Keratinocyte (primary cell): ENCODE results near the gene ZNF423. TPM values are rescaled to one million over a fixed set of nuclear protein-coding genes. Genes with fewer than 3 reads are reported as not detected.

Source experiments
- DNase-seq: peaks from one replicate; pipeline ENCODE4 v3.0.0-alpha.2; 2011; ENCODE audit warnings: low read depth, missing footprints, low spot score
- FAIRE-seq: peaks from 2 replicates; lab custom pipeline; 2011; peaks lifted over from hg19 to GRCh38; lab: Jason Lieb, UNC
- H2AFZ ChIP-seq: 2 replicates; pipeline ENCODE4 v1.6.0; 2012; ENCODE audit warnings: low read length, control low read depth, inconsistent platforms; ENCODE audit not compliant: control insufficient read depth
- H3K27ac ChIP-seq: 2 replicates; pipeline ENCODE4 v1.5.1; 2011; ENCODE audit warnings: low read length; ENCODE audit not compliant: control insufficient read depth, insufficient read depth
- H3K27me3 ChIP-seq: 3 replicates; pipeline ENCODE4 v1.6.0; 2011; ENCODE audit warnings: low read length; ENCODE audit not compliant: control insufficient read depth, insufficient read depth; ENCODE audit errors: extremely low read depth
- H3K36me3 ChIP-seq, 2 experiments: 2 replicates in 1 of 2; 3 replicates in 1 of 2; pipeline ENCODE4 v1.5.1; 2011; ENCODE audit warnings: low read length in 2 of 2, mild to moderate bottlenecking in 1 of 2; ENCODE audit not compliant: control insufficient read depth in 2 of 2, insufficient read depth in 2 of 2; ENCODE audit errors: extremely low read depth in 1 of 2
- H3K4me1 ChIP-seq: 3 replicates; pipeline ENCODE4 v1.5.1; 2011; ENCODE audit warnings: low read length; ENCODE audit not compliant: control insufficient read depth, insufficient read depth; ENCODE audit errors: extremely low read depth
- H3K4me2 ChIP-seq: 3 replicates; pipeline ENCODE4 v1.6.0; 2011; ENCODE audit warnings: low read depth, low read length; ENCODE audit not compliant: control insufficient read depth, insufficient read depth; ENCODE audit errors: extremely low read depth
- H3K4me3 ChIP-seq, 3 experiments: fragments of 200-600 bp in 1 of 3; sonication (generic) in 1 of 3; 2 replicates in 2 of 3; 3 replicates in 1 of 3; pipeline ENCODE4 v1.5.1; 2011 to 2016; ENCODE audit warnings: low read length in 3 of 3, mild to moderate bottlenecking in 3 of 3, control low read depth in 2 of 3, inconsistent platforms in 1 of 3, low read depth in 1 of 3, mixed read lengths in 1 of 3, mixed run types in 1 of 3, moderate library complexity in 1 of 3; ENCODE audit not compliant: control insufficient read depth in 2 of 3, insufficient read depth in 2 of 3; ENCODE audit errors: extremely low read depth in 1 of 3
- H3K79me2 ChIP-seq: 2 replicates; pipeline ENCODE4 v1.6.0; 2012; ENCODE audit warnings: low read length; ENCODE audit not compliant: control insufficient read depth, insufficient read depth
- H3K9ac ChIP-seq: 3 replicates; pipeline ENCODE4 v1.6.0; 2011; ENCODE audit warnings: low read length; ENCODE audit not compliant: control insufficient read depth, insufficient read depth; ENCODE audit errors: extremely low read depth
- H3K9me1 ChIP-seq: 3 replicates; pipeline ENCODE4 v1.6.0; 2011; ENCODE audit warnings: low read length; ENCODE audit not compliant: control insufficient read depth, insufficient read depth; ENCODE audit errors: extremely low read depth
- H3K9me3 ChIP-seq: 2 replicates; pipeline ENCODE4 v1.5.1; 2012; ENCODE audit warnings: low read depth, low read length; ENCODE audit not compliant: control insufficient read depth
- H4K20me1 ChIP-seq: 3 replicates; pipeline ENCODE4 v1.6.0; 2011; ENCODE audit warnings: low read length; ENCODE audit not compliant: control insufficient read depth, insufficient read depth; ENCODE audit errors: extremely low read depth
- CTCF ChIP-seq, 3 experiments: IDR thresholded peaks in 1 of 3; conservative IDR thresholded peaks in 1 of 3; optimal IDR thresholded peaks in 1 of 3; 2 replicates in 2 of 3; 3 replicates in 1 of 3; pipeline versions ENCODE3 to v1.5.1; 2011; ENCODE audit warnings: low read length in 3 of 3, mild to moderate bottlenecking in 3 of 3, moderate library complexity in 2 of 3, control low read depth in 1 of 3, inconsistent platforms in 1 of 3; ENCODE audit not compliant: insufficient read depth in 2 of 3; ENCODE audit errors: extremely low read depth in 1 of 3
- EZH2 ChIP-seq: IDR thresholded peaks from one replicate; pipeline ENCODE4 v1.6.1; 2012; ENCODE audit warnings: inconsistent platforms, mild to moderate bottlenecking, low read length, moderate library complexity
- dilution Hi-C: fragments of 300-500 bp; cut with MboI; formaldehyde crosslinking; loops from one replicate; pipeline ENCODE4 v1.7.0; 2020; ENCODE audit warnings: low sequenced_read_pairs; ENCODE audit not compliant: extremely low pct_ligation_motif_present
- polyA plus RNA-seq, 5 experiments: library from polyadenylated mRNA; depleted of rRNA in 3 of 5; stranded (reverse) in 3 of 5; stranded (forward) in 1 of 5; unstranded in 1 of 5; fragments of >200 nt; gene quantifications; 1 replicate in 1 of 5; 2 replicates in 3 of 5; 3 replicates in 1 of 5; pipeline versions ENCODE4 v1.2.1 to v1.2.3, GENCODE V29; 2011 to 2012; ENCODE audit warnings: missing spikeins in 2 of 5, low read depth in 1 of 5, low replicate concordance in 1 of 5

Gene ZNF423
- polyA plus RNA-seq, 1 donor (not counting 4 experiments of a cell fraction or from before 2014, with no cell fraction given) = 0.05 TPM

DNA sequence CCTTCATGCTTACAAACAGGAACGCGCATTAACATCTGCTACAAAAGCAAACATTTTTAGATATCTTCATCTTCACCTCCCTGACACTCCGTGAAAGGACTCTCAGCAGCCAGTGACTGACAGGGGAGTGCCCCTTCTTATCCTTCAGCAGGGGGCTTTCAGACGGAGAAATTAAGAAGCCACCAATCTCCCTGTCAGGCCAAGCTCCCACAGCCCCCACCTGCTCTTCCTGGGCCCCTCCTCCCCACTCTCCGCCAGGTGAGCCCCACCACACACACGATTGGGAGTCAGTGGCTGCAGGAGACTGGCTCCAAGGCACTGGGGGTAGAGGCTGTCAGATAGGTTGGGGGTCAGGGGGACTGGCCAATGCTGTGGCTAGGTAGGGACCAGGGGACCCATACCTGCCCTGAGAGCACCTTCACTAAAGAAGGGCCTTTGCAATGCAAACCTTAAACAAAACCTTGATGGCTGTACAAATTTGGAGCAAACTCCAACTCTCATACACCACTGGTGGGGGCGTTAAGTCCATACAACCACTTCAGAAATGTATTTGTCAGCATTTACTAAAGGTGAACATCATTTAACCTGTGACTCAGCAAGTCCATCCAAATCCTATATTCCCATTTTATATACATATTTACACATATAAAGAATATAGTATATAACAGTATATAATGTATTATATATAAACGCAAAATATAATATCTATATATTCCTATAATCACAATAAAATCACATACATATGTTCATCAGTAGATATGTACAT is 232.2 kb downstream of the ZNF423 start:
- no peaks in the 10 kb centered on the region for H3K9me1 ChIP-seq
- no peaks in the 10 kb centered on the region for H3K9me3 ChIP-seq
- no peaks in the 10 kb centered on the region for H3K4me1 ChIP-seq
- TF ChIP-seq CTCF (optimal IDR thresholded peaks at IDR 0.05 in 1 of 3, IDR thresholded peaks at IDR 0.05 in 1 of 3, conservative IDR thresholded peaks at IDR 0.05 in 1 of 3; ENCODE audit: extremely low read depth in 1 of 3, insufficient read depth in 2 of 3, low read length in 3 of 3) = no peak
- no peak for TF ChIP-seq EZH2
- no peak overlapping the region for H3K27ac ChIP-seq
- H2AFZ ChIP-seq = no peak overlapping the region
- no peak overlapping the region for H3K9ac ChIP-seq
- no peak overlapping the region for H3K4me2 ChIP-seq
- H4K20me1 ChIP-seq = no peaks in the 10 kb centered on the region
- DNase-seq (no peak), FAIRE-seq (no peak)
- dilution Hi-C loops = no loop called here
- H3K79me2 ChIP-seq = no peaks in the 10 kb centered on the region
- no peak overlapping the region for H3K4me3 ChIP-seq
- H3K36me3 ChIP-seq = no peaks in the 10 kb centered on the region
- no peaks in the 10 kb centered on the region for H3K27me3 ChIP-seq

GRCh38 chr16:49622421-49623402 is 233.2 kb downstream of the ZNF423 start:
- TF ChIP-seq CTCF (optimal IDR thresholded peaks at IDR 0.05 in 1 of 3, IDR thresholded peaks at IDR 0.05 in 1 of 3, conservative IDR thresholded peaks at IDR 0.05 in 1 of 3; ENCODE audit: extremely low read depth in 1 of 3, insufficient read depth in 2 of 3, low read length in 3 of 3) (no peak), EZH2 (no peak)
- Histone ChIP-seq H3K9ac (no peak overlapping the region), H3K4me2 (no peak overlapping the region), H3K4me1 (no peaks in the 10 kb centered on the region), H3K36me3 (no peaks in the 10 kb centered on the region), H3K27me3 (no peaks in the 10 kb centered on the region), H3K79me2 (no peaks in the 10 kb centered on the region), H3K27ac (no peak overlapping the region), H3K9me1 (no peaks in the 10 kb centered on the region), H4K20me1 (no peaks in the 10 kb centered on the region), H2AFZ (no peak overlapping the region), H3K4me3 (no peak overlapping the region), H3K9me3 (no peaks in the 10 kb centered on the region)
- dilution Hi-C loops = no loop called here
- no peak for FAIRE-seq
- DNase-seq = no peak
